Smooth muscle cell (in vitro differentiated cells): ENCODE results near the gene RABIF. TPM values are rescaled to one million over a fixed set of nuclear protein-coding genes. Genes with fewer than 3 reads are reported as not detected.
"Not testable (repeated sequence)": the region's sequence is repeated elsewhere in the genome, so short reads cannot be mapped to it uniquely, and the experiment has no call there.

Experiments
- DNase-seq: peaks from one replicate; lab custom pipeline; 2025; ENCODE audit not compliant: unreplicated experiment; lab: John Stamatoyannopoulos, UW
- H2AFZ ChIP-seq: fragments of 200-600 bp; sonication (generic); 2 replicates; pipeline ENCODE4 v1.6.0; 2016; ENCODE audit warnings: antibody characterized with exemption, low read depth, mild to moderate bottlenecking
- H3F3A ChIP-seq: fragments of 200-600 bp; sonication (generic); 2 replicates; pipeline ENCODE4 v1.6.0; 2017; ENCODE audit warnings: antibody characterized with exemption, low read depth
- H3K27ac ChIP-seq: fragments of 200-600 bp; sonication (generic); 2 replicates; pipeline ENCODE4 v1.5.1; 2016; ENCODE audit warnings: low read depth, mild to moderate bottlenecking
- H3K27me3 ChIP-seq: fragments of 200-600 bp; sonication (generic); 2 replicates; pipeline ENCODE4 v1.6.1; 2016; ENCODE audit warnings: low read depth, mild to moderate bottlenecking
- H3K36me3 ChIP-seq: fragments of 200-600 bp; sonication (generic); 2 replicates; pipeline ENCODE4 v1.5.1; 2016; ENCODE audit warnings: low read depth
- H3K4me1 ChIP-seq: fragments of 200-600 bp; sonication (generic); 2 replicates; pipeline ENCODE4 v1.5.1; 2016; ENCODE audit warnings: low read depth
- H3K4me2 ChIP-seq: fragments of 200-600 bp; sonication (generic); 2 replicates; pipeline ENCODE4 v1.6.0; 2016; ENCODE audit warnings: mild to moderate bottlenecking
- H3K4me3 ChIP-seq: fragments of 200-600 bp; sonication (generic); 2 replicates; pipeline ENCODE4 v1.5.1; 2016; ENCODE audit warnings: mild to moderate bottlenecking
- H3K79me2 ChIP-seq: fragments of 200-600 bp; sonication (generic); 2 replicates; pipeline ENCODE4 v1.6.0; 2016; ENCODE audit warnings: low read depth, mild to moderate bottlenecking
- H3K9ac ChIP-seq: fragments of 200-600 bp; sonication (generic); 2 replicates; pipeline ENCODE4 v1.6.0; 2016; ENCODE audit warnings: low read depth
- H3K9me3 ChIP-seq: fragments of 200-600 bp; sonication (generic); replicated peaks from 2 replicates; pipeline ENCODE4 v1.5.1; 2016; ENCODE audit warnings: low read depth
- H4K20me1 ChIP-seq: fragments of 200-600 bp; sonication (generic); 2 replicates; pipeline ENCODE4 v1.6.0; 2016; ENCODE audit warnings: low read depth
- CTCF ChIP-seq: fragments of 200-600 bp; sonication (generic); IDR thresholded peaks from 2 replicates; pipeline ENCODE4 v1.5.1; 2017; ENCODE audit warnings: borderline replicate concordance, mild to moderate bottlenecking, antibody characterized with exemption; ENCODE audit not compliant: insufficient read depth, poor library complexity, severe bottlenecking
- WGBS: methylation state at CpG from one replicate; pipeline ENCODE4 v1.1.7; 2016; ENCODE audit warnings: low lambda C conversion rate; 5-methylcytosine and 5-hydroxymethylcytosine counted together
- polyA plus RNA-seq: library from polyadenylated mRNA; unstranded; fragments of >200 nt; fragmentation: Nextera tagmentation; extraction: Ambion mirVana; gene quantifications from 2 replicates; pipeline ENCODE4 v1.2.1, GENCODE V29; 2016
- small RNA-seq: library from RNA; depleted of rRNA; stranded (forward); fragments of <200 nt; gene quantifications from one replicate; pipeline ENCODE3, GENCODE V24; 2014
- total RNA-seq: library from RNA; depleted of rRNA; stranded (reverse); fragments of >200 nt; gene quantifications from 2 replicates; pipeline ENCODE4 v1.2.3, GENCODE V29; 2014

RABIF gene
- total and polyA plus RNA-seq, 2 experiments from 2014 or later = 5.2 to 6.9 TPM

DNA sequence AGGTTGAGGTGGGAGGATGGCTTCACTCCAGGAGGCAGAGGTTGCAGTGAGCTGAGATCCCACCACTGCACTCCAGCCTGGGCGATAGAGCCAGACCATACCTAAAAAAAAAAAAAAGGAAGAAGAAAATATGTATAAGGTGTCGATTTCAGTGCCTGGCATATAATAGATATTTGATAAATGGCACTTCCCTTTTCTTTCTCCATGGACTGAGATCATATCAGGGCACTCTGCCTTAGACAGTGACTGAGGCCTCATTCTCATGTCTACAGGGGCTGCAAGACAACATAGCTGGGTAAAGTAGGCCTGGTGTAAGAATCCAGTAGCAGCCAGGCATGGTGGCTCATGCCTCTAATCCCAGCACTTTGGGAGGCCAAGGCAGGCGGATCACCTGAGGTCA is 57.0 kb downstream of the RABIF start:
- Histone ChIP-seq H3K27ac (no peak overlapping the region), H3K27me3 (no peaks in the 10 kb centered on the region), H3K36me3 (no peaks in the 10 kb centered on the region), H3K9me3 (no peaks in the 10 kb centered on the region), H3F3A (no peaks in the 10 kb centered on the region), H4K20me1 (no peaks in the 10 kb centered on the region), H2AFZ (no peak overlapping the region), H3K9ac (no peak overlapping the region), H3K4me1 (peaks cover 4% of the 10 kb centered on the region), H3K79me2 (no peaks in the 10 kb centered on the region), H3K4me3 (no peak overlapping the region), H3K4me2 (no peak overlapping the region)
- 92% methylated on average over 3 of the region's 3 CpGs for WGBS
- TF ChIP-seq CTCF = no peak
- DNase-seq = no peak

GRCh38 chr1:202829223-202829622 is 59.7 kb downstream of the RABIF start:
- H3K4me2 ChIP-seq, H3K4me1 ChIP-seq, DNase-seq, H3K27me3 ChIP-seq, H3K4me3 ChIP-seq, H4K20me1 ChIP-seq, H2AFZ ChIP-seq, H3K9ac ChIP-seq, H3K79me2 ChIP-seq, H3K9me3 ChIP-seq, H3F3A ChIP-seq, H3K27ac ChIP-seq, H3K36me3 ChIP-seq: not testable (repeated sequence)
- 95% methylated on average over 9 of the region's 9 CpGs for WGBS

Small RNA genes lying within 50 kb of the gene (small RNA-seq; reads per million reads assigned to genes)
- gene RF00019 = not detected

Other genes starting within 250 kb of the RABIF start
- not detected in 2 replicates for gene SYT2, start 178.7 kb downstream of the RABIF start, total RNA-seq
- 0.31 TPM in 1 of 2 replicates, not detected in the other for gene SYT2, start 178.7 kb downstream of the RABIF start, polyA plus RNA-seq
- 158 and 178 TPM in 2 replicates for gene KDM5B, start 80.7 kb downstream of the RABIF start, total RNA-seq
- gene KDM5B, start 80.7 kb downstream of the RABIF start, polyA plus RNA-seq = 94.1 and 128 TPM in 2 replicates
- 1.7 and 13.0 TPM in 2 replicates for gene PCAT6, start 78.2 kb downstream of the RABIF start, total RNA-seq
- gene PCAT6, start 78.2 kb downstream of the RABIF start, polyA plus RNA-seq = 24.9 and 30.1 TPM in 2 replicates
- 22.7 and 25.4 TPM in 2 replicates for gene KLHL12, start 38.1 kb upstream of the RABIF start, total RNA-seq
- gene KLHL12, start 38.1 kb upstream of the RABIF start, polyA plus RNA-seq = 19.0 and 19.5 TPM in 2 replicates
- 132 TPM in 2 replicates for gene ADIPOR1, start 69.2 kb upstream of the RABIF start, total RNA-seq
- gene ADIPOR1, start 69.2 kb upstream of the RABIF start, polyA plus RNA-seq = 146 and 150 TPM in 2 replicates
- gene CYB5R1, start 78.1 kb upstream of the RABIF start, total RNA-seq = 35.1 and 37.5 TPM in 2 replicates
- gene CYB5R1, start 78.1 kb upstream of the RABIF start, polyA plus RNA-seq = 34.7 and 59.8 TPM in 2 replicates
- 55.0 and 68.6 TPM in 2 replicates for gene TMEM183A, start 118.2 kb upstream of the RABIF start, total RNA-seq
- 54.9 and 60.4 TPM in 2 replicates for gene TMEM183A, start 118.2 kb upstream of the RABIF start, polyA plus RNA-seq
- gene PPFIA4, start 137.3 kb upstream of the RABIF start, total RNA-seq = 10.4 and 10.8 TPM in 2 replicates
- 6.5 and 9.0 TPM in 2 replicates for gene PPFIA4, start 137.3 kb upstream of the RABIF start, polyA plus RNA-seq
- not detected in 2 replicates for gene MYOG, start 196.9 kb upstream of the RABIF start, total RNA-seq
- gene MYOG, start 196.9 kb upstream of the RABIF start, polyA plus RNA-seq = 0.41 TPM in 1 of 2 replicates, not detected in the other
- gene ADORA1, start 238.6 kb upstream of the RABIF start, total RNA-seq = 7.7 and 16.0 TPM in 2 replicates
- gene ADORA1, start 238.6 kb upstream of the RABIF start, polyA plus RNA-seq = 18.0 and 18.5 TPM in 2 replicates